Measurements from ENCODE around the gene B4GALNT4. TPM values are rescaled to one million over a fixed set of nuclear protein-coding genes. Genes with fewer than 3 reads are reported as not detected.
A peak's percentile ranks its signal among the peaks of the same experiment; 100 is the strongest.

Gene B4GALNT4
- total and polyA plus RNA-seq, 2 of the 13 experiments (the other 11 are each of a cell fraction or from before 2014, with no cell fraction given), result 30.5 to 50.1 TPM

DNA sequence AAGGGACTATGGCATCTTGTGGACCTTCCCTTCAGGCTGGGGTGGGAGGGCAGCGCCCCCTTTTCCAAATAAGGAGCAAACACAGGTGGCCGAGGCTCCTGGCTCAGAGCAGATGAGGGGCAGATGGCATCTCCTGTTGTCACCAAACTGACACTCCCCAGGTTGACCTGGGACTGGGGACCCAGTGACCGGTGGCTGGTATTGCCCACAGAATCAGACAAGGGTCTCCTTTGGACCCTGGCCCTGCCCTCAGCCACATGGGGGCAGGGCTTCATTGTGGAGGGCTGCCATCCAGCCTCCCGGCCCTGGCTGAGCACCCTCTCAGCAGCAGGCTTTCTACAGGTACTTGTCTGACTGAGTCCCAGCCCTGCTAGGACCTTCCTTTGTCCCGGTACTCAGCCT lies 46.3 kb downstream of the B4GALNT4 start (continued):
- TF ChIP-seq ZNF616 (CRISPR knock-in tag; IDR thresholded peaks at IDR 0.05; ENCODE audit: low read depth) (no peak), SP2 (CRISPR knock-in tag; IDR thresholded peaks at IDR 0.05) (0 out of 2 replicates have a peak, but pooled peaks have one; percentile 4), NFIB (CRISPR knock-in tag; IDR thresholded peaks at IDR 0.05; ENCODE audit: borderline replicate concordance) (no peak), PCBP1 (IDR thresholded peaks at IDR 0.05; ENCODE audit: borderline replicate concordance, low read depth, low read length) (no peak), FOXJ3 (CRISPR knock-in tag; IDR thresholded peaks at IDR 0.05; ENCODE audit: borderline replicate concordance) (no peak), TRAFD1 (CRISPR knock-in tag; IDR thresholded peaks at IDR 0.05; ENCODE audit: borderline replicate concordance) (no peak), KDM1A (CRISPR knock-in tag; IDR thresholded peaks at IDR 0.05) (no peak), ZNF790 (CRISPR knock-in tag; IDR thresholded peaks at IDR 0.05; ENCODE audit: borderline replicate concordance) (no peak), NR2F6 (IDR thresholded peaks at IDR 0.05) (no peak; the same call in none of the 2 replicates), NR2F6 (CRISPR knock-in tag; IDR thresholded peaks at IDR 0.05) (peak; percentile 4; the same call in 1 of the 2 replicates), MIER3 (CRISPR knock-in tag; IDR thresholded peaks at IDR 0.05; ENCODE audit: borderline replicate concordance) (no peak), SIN3B (IDR thresholded peaks at IDR 0.05; ENCODE audit: low read length) (no peak), ZNF230 (CRISPR knock-in tag; IDR thresholded peaks at IDR 0.05) (peak; percentile 42; the same call in 1 of the 2 replicates), SP1 (IDR thresholded peaks at IDR 0.05) (no peak), SP1 (CRISPR knock-in tag; IDR thresholded peaks at IDR 0.05) (no peak), EZH2 (conservative IDR thresholded peaks at IDR 0.05; ENCODE audit: low read depth, low read length) (no peak), NFRKB (IDR thresholded peaks at IDR 0.05) (no peak), ZSCAN9 (CRISPR knock-in tag; IDR thresholded peaks at IDR 0.05; ENCODE audit: borderline replicate concordance) (no peak), ZNF138 (CRISPR knock-in tag; IDR thresholded peaks at IDR 0.05; ENCODE audit: low read depth) (no peak), ZNF34 (CRISPR knock-in tag; IDR thresholded peaks at IDR 0.05; ENCODE audit: borderline replicate concordance) (no peak), NKX3-1 (CRISPR knock-in tag; IDR thresholded peaks at IDR 0.05) (no peak), FOXK1 (CRISPR knock-in tag; IDR thresholded peaks at IDR 0.05; ENCODE audit: borderline replicate concordance, low read depth) (no peak), NR3C1 (CRISPR knock-in tag; IDR thresholded peaks at IDR 0.05) (no peak), NR2C2 (CRISPR knock-in tag; IDR thresholded peaks at IDR 0.05; ENCODE audit: borderline replicate concordance) (0 out of 2 replicates have a peak, but pooled peaks have one; percentile 1)
- TF ChIP-seq, protein P1, sequence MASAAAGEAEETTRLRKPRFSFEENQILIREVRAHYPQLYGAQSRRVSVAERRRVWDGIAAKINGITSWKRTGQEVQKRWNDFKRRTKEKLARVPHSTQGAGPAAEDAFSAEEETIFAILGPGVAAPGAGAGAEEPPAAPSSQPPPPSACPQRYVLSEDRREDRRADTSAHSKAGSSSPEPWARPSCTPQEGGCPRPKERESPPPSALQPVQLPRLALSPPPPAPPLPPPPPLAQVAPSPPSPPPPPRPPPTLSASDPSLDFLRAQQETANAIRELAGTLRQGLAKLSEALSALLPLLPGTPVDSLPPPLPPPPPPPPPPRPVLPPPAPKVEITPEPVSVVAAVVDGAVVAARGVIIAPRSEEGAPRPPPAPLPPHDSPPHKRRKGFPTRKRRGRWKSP (CRISPR knock-in tag; IDR thresholded peaks at IDR 0.05), result no peak
- TF ChIP-seq, protein P2, sequence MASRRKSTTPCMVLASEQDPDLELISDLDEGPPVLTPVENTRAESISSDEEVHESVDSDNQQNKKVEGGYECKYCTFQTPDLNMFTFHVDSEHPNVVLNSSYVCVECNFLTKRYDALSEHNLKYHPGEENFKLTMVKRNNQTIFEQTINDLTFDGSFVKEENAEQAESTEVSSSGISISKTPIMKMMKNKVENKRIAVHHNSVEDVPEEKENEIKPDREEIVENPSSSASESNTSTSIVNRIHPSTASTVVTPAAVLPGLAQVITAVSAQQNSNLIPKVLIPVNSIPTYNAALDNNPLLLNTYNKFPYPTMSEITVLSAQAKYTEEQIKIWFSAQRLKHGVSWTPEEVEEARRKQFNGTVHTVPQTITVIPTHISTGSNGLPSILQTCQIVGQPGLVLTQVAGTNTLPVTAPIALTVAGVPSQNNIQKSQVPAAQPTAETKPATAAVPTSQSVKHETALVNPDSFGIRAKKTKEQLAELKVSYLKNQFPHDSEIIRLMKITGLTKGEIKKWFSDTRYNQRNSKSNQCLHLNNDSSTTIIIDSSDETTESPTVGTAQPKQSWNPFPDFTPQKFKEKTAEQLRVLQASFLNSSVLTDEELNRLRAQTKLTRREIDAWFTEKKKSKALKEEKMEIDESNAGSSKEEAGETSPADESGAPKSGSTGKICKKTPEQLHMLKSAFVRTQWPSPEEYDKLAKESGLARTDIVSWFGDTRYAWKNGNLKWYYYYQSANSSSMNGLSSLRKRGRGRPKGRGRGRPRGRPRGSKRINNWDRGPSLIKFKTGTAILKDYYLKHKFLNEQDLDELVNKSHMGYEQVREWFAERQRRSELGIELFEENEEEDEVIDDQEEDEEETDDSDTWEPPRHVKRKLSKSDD (CRISPR knock-in tag; IDR thresholded peaks at IDR 0.05; ENCODE audit: low read depth), result no peak
- TF ChIP-seq, protein P3, sequence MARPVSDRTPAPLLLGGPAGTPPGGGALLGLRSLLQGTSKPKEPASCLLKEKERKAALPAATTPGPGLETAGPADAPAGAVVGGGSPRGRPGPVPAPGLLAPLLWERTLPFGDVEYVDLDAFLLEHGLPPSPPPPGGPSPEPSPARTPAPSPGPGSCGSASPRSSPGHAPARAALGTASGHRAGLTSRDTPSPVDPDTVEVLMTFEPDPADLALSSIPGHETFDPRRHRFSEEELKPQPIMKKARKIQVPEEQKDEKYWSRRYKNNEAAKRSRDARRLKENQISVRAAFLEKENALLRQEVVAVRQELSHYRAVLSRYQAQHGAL (CRISPR knock-in tag; IDR thresholded peaks at IDR 0.05; ENCODE audit: not compliant biosample characterization), result no peak
